ENCODE data around the gene HSD3B1.
"Not testable (repeated sequence)": the region's sequence is repeated elsewhere in the genome, so short reads cannot be mapped to it uniquely, and the experiment has no call there.

HSD3B1 gene

DNA sequence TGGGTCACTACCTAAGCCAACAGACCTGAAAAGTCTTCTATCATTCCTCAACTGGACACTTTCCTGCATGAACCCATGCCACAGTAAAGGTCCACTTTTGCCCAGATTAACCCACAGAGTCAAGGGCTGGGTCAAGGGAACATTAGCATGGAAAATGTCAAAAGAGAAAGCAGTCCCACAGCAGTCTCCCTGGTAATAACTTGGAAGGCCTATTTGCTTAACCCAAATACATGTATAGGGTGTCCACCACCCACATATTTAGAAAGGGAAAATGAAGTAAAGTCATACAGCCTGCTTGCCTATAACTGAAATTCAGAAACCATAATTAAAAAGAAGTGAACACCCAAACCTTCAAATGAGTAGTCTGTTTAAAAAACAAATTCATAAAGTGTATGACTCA is 16.1 kb upstream of the HSD3B1 start:
- no peak for DNase-seq (ENCODE audit: low read depth in 2 of 2)

DNA sequence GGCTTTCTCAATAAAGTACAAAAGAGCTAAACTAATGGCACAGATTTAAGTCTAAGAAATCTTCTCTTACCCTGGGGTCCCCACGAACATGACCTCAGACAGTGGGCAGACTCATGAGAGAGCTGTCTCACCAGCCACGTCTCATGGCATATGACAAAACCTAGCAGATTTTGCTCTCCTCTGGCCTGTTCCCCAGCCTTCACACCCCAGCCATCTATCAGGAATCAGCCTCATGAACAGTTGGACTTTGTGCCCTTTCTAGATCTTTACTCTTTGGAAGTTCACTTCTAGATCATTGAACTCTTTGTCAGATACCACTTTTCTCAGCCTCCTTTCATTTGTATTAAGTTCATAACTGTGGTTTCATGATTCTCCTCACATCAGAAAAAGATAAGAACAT is 14.2 kb upstream of the HSD3B1 start:
- DNase-seq (ENCODE audit: low read depth in 2 of 2), result no peak

DNA sequence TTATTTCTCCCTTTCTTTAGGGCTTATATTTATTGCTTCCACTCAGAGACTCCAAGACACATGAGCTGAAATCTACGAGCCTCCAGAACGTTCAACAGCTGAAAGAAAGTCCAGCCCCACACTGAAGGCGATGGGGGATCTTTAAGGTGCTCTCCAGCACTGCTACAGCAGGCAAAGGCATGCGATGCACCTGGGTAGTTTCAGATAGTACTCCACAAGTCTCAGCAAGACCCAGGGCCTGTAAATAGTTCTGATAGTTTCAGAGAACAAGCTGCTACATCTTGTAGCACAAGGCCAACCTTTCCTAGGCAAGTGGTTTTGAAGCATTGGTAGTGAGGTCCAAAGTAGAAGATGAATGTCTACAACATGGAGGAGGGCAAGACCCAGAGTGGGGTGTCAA is 2.2 kb upstream of the HSD3B1 start:
- DNase-seq (ENCODE audit: low read depth in 2 of 2), result no peak

DNA sequence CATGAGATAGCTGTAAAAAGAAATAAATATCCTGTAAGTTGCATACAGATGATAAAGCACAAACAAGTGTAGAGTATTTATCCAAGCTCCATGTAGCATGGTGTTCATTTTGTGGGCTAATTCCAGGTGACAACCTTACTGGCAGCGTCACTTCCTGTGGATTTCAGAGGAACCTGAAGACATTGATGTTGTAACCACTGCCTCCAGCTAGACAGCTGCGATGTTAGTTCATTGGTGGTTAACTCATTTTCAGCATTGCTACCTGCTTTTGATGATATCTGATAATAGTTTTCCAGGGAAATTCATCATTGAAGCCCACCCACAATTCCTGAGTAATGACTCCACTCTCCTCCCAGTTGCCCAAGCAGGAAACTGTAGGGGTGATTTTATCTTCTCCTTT is 3.0 kb downstream of the HSD3B1 start:
- DNase-seq (ENCODE audit: low read depth in 2 of 2), result no peak

DNA sequence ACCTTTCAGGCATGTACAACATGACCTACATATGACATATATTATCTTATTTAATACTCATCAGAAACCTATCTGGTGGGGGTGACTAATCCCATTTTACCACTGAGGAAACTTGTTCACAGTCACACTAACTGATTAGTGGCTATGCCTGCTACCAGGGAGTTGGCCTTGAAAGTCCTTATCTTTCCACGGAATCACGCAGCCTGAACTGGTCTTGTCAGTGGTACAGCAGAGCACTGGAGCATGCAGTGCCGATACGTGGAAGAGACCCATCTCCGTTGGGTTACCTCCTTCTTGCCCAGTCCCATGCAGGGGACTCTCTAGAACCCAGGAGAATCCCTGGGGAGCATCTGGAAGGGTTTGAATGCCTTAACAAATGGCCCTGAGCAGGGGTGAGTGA is 8.2 kb downstream of the HSD3B1 start:
- DNase-seq (ENCODE audit: low read depth in 2 of 2), result no peak

GRCh38 chr1:119516247-119516646 is 9.2 kb downstream of the HSD3B1 start:
- DNase-seq (ENCODE audit: low read depth in 2 of 2), result no peak

DNA sequence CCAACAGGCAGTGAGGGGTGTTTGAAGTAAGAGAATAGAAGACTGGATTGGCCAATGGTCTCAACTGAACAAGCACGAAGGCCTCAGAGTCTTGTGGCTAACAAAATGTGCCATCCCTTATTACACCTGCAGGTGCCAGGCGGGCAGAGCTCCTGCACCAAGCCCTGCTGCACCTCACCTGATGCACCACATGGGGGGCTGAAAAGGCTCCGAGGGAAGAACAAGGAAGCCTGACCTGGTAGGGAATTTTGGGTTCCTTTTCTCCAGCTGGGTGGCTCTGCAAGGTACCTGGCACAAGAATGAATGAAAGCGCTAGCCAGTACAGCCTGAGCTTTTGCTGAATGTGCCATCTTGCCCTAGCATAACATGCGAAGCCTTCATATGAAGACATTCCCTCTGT is 9.7 kb downstream of the HSD3B1 start:
- DNase-seq (ENCODE audit: low read depth in 2 of 2), result no peak

- DNase-seq (ENCODE audit: low read depth in 2 of 2), result not testable (repeated sequence)
Measured at GRCh38 chr1:119517667-119518066, 10.7 kb downstream of the HSD3B1 start.

GRCh38 chr1:119531606-119532323 is 24.8 kb downstream of the HSD3B1 start:
- no peak for DNase-seq (ENCODE audit: low read depth in 2 of 2)

DNA sequence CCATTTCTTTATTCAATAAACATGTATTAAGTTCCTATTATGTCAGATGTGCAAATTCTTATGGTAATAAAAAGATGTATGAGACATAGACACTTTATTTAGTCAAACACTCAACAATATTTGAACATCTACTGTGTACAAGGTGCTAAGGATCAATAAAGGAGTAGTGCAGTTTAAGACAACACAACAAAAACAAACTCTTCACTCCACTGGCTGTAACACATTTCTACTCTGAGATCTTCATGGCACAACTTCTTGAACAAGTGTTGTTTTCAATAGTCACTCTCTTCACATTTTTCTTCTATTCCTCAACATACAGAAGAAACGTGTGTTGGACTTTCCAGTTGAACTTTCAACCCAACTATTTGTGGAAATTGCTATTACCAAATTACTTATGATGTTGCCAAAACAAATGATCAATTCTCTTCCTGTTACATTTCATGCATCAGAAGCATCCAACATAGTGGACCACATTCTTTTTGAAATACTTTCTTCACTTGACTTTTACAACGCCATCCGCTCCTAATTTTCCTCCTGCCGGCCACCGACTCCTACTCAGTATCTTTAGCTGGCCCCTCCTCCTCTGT is 25.4 kb downstream of the HSD3B1 start:
- DNase-seq (ENCODE audit: low read depth in 2 of 2), result no peak

GRCh38 chr1:119535381-119535780 is 28.4 kb downstream of the HSD3B1 start:
- DNase-seq (ENCODE audit: low read depth in 2 of 2), result no peak

- DNase-seq (ENCODE audit: low read depth in 2 of 2), result no peak
Measured at GRCh38 chr1:119537966-119538365, 31.0 kb downstream of the HSD3B1 start.

GRCh38 chr1:119539636-119540035 is 32.6 kb downstream of the HSD3B1 start:
- no peak for DNase-seq (ENCODE audit: low read depth in 2 of 2)

GRCh38 chr1:119541389-119541788 is 34.4 kb downstream of the HSD3B1 start:
- no peak for DNase-seq (ENCODE audit: low read depth in 2 of 2)

GRCh38 chr1:119542492-119542946 is 35.5 kb downstream of the HSD3B1 start:
- no peak for DNase-seq (ENCODE audit: low read depth in 2 of 2)

DNA sequence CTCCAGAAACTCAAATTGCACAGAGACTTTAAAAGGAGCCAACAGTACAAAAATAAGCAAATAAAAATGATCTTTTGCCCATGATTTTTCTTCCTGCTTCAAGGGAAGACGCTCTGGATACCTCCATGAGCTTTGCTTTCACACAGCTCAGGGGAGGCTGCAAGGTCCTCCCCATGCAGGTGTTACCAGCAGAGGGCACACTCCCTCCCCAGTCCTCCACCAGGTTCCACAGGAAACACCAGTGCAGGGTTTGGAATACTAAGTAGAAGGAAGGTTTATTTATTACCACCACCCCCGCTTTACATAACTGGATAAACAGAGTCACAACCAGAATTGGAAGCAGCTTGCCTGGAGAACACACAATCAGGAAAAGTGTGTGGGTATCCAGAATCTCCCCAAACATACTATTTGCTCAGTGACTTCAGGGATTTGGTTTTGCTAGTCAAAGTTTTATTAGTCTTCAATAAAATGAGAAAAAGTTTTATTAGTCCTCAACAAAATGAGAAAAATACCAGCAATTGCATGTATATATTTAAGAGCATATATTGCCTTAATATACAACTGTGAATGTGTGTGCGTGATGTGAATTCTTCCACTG is 37.3 kb downstream of the HSD3B1 start:
- no peak for DNase-seq (ENCODE audit: low read depth in 2 of 2)

- DNase-seq (ENCODE audit: low read depth in 2 of 2), result no peak
Measured at GRCh38 chr1:119546641-119547040, 39.6 kb downstream of the HSD3B1 start.

DNA sequence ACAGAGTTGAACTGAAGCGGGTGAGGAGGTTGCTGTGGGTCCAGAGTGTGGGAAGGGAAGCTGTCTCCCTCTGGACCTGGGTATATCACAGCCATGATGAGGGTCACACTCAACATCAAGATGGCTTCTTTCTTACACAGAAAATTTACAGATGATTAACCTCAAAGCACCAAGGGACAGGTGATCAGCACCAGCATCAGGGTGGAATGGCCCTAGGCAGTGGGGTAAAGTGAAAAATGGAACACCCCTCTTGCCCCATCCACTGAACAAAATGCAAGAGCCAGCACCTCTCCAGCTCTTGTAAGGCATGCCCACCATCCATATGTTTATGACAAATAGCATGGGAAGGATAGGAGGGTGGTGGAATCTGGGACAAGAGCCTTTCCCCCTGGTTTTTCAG is 40.3 kb downstream of the HSD3B1 start:
- DNase-seq (ENCODE audit: low read depth in 2 of 2), result no peak

- no peak for DNase-seq (ENCODE audit: low read depth in 2 of 2)
Measured at GRCh38 chr1:119547805-119548204, 40.8 kb downstream of the HSD3B1 start.

- no peak for DNase-seq (ENCODE audit: low read depth in 2 of 2)
Measured at GRCh38 chr1:119549719-119550132, 42.7 kb downstream of the HSD3B1 start.

DNA sequence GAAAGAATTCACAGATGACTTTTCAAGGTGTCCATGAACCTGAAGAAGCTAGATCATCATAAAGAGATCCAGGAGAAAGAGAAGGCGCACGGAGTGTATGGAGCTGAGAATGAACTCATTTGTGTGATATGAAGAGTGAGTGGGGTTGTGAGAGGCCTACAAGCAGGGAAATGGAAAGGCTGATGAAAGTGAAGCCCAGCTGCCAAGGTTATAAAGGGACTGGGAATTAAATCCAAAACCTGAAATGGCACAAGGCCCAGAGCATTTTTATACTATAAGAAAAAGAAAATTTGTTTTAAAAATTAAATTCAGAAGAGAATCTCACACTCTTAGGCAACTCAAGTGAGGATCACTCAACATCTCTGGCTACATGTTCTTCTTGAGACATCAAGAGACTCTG is 43.4 kb downstream of the HSD3B1 start:
- DNase-seq (ENCODE audit: low read depth in 2 of 2), result no peak

DNA sequence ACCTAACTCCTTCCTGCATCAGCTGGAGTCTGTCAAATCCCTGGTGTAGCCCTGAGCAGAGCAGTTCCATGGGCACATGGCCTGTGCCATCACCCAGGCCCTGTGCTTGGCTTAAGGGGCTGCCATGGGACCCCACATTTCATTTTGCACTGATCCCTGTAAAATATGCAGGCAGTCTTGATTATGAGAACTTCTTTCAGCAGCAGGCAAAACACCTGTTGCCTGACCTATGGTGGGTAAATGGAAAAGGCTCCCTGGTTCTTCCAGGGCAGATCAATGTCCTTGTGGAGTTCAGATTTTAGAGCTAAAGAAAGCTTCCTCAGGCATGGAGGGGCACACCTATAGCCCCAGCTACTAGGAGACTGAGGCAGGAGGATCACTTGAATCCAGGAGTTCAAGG is 44.2 kb downstream of the HSD3B1 start:
- no peak for DNase-seq (ENCODE audit: low read depth in 2 of 2)

GRCh38 chr1:119552656-119553055 is 45.6 kb downstream of the HSD3B1 start:
- not testable (repeated sequence) for DNase-seq (ENCODE audit: low read depth in 2 of 2)
